ENCODE results near the gene ATP6V1C2. TPM values are rescaled to one million over a fixed set of nuclear protein-coding genes. Genes with fewer than 3 reads are reported as not detected.

The ATP6V1C2 gene
- total RNA-seq, 1 experiment from 2014 or later = not detected

DNA sequence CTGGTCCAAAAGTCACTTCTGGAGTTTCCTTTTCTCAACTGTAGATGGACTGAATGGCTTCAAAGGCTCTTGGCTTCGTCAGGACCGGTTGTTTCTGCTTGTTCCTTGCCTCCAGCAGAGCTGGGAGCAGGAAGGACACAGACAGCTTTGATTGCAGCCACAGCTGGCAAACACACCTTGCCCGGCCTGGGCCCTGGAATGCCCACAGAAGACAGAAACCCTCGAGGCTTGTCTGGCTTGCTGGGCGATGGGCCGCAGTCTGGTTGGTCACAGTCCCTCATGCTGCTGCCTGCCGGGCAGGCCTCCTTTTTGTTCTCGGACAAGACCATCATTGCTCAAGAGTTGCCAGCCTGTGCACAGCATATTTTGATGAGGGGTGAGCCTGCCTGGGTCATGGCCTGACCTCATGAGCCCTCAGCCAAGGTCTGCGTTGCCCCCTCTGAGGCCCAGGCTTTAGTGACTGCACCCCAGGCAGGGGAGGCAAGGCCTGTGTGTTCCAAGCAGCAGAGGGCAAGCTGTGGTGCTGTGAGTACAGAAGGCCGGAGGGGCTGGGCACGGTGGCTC, 37.8 kb downstream of the ATP6V1C2 start:
- DNase-seq = no peak
- Histone ChIP-seq H3K9ac (ENCODE audit: low read length) (no peak overlapping the region), H3K79me2 (ENCODE audit: low read length) (no peaks in the 10 kb centered on the region), H3K4me1 (ENCODE audit: low read length) (no peaks in the 10 kb centered on the region), H3K9me2 (replicated peaks; ENCODE audit: insufficient read depth, low read length) (no peaks in the 10 kb centered on the region), H3K4me2 (ENCODE audit: low read depth, low read length, poor library complexity, severe bottlenecking) (no peak overlapping the region), H3K9me3 (ENCODE audit: low read length) (no peaks in the 10 kb centered on the region), H2AFZ (ENCODE audit: low read length) (no peak overlapping the region), H3K27me3 (ENCODE audit: low read length) (no peaks in the 10 kb centered on the region), H3K36me3 (ENCODE audit: insufficient read depth, low read length) (no peaks in the 10 kb centered on the region), H3K27ac (ENCODE audit: low read length) (no peak overlapping the region), H4K20me1 (ENCODE audit: insufficient read depth, low read depth, low read length) (no peaks in the 10 kb centered on the region), H3K4me3 (ENCODE audit: low read length) (no peak overlapping the region)

DNA sequence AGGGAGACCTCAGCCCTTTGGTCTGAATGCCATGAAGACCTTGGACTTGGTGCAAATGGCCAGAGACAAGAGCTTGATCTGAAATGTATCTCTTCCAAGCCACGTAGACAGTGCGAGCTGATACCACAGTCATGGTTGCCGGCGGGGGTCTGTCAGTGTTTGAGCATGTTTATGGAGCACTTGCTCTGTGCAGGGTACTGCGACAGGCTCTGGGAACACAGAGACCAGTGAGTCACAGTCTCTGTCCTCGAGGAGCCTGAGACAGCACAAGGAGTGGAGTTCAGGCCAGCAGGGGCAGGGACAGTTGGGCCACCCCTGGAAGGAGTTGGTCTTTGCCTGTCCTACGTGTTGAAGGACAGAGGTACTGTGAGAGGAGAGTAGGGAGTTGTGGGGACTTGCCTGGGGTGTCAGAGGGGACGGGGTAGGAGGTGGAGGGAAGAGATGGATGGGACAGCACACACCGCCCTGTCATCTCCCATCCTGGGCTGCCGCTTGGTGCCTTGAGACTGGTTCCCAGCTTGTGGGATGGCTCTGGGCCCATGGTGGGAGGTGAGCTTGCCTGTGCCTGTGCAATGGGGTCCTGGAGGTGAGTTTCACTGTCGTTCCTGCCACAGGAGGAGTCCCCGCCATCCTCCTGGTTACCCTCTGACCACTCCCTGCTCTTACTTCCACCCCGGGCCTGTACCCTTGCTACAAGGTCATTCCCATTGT, 39.5 kb downstream of the ATP6V1C2 start:
- DNase-seq = no peak
- no peak overlapping the region for H3K4me2 ChIP-seq (ENCODE audit: low read depth, low read length, poor library complexity, severe bottlenecking)
- no peaks in the 10 kb centered on the region for H4K20me1 ChIP-seq (ENCODE audit: insufficient read depth, low read depth, low read length)
- no peak overlapping the region for H2AFZ ChIP-seq (ENCODE audit: low read length)
- H3K36me3 ChIP-seq (ENCODE audit: insufficient read depth, low read length) = no peaks in the 10 kb centered on the region
- H3K9ac ChIP-seq (ENCODE audit: low read length) = no peak overlapping the region
- H3K9me3 ChIP-seq (ENCODE audit: low read length) = no peaks in the 10 kb centered on the region
- H3K4me1 ChIP-seq (ENCODE audit: low read length) = no peaks in the 10 kb centered on the region
- no peaks in the 10 kb centered on the region for H3K9me2 ChIP-seq (replicated peaks; ENCODE audit: insufficient read depth, low read length)
- no peaks in the 10 kb centered on the region for H3K79me2 ChIP-seq (ENCODE audit: low read length)
- no peaks in the 10 kb centered on the region for H3K27me3 ChIP-seq (ENCODE audit: low read length)
- no peak overlapping the region for H3K27ac ChIP-seq (ENCODE audit: low read length)
- no peak overlapping the region for H3K4me3 ChIP-seq (ENCODE audit: low read length)

DNA sequence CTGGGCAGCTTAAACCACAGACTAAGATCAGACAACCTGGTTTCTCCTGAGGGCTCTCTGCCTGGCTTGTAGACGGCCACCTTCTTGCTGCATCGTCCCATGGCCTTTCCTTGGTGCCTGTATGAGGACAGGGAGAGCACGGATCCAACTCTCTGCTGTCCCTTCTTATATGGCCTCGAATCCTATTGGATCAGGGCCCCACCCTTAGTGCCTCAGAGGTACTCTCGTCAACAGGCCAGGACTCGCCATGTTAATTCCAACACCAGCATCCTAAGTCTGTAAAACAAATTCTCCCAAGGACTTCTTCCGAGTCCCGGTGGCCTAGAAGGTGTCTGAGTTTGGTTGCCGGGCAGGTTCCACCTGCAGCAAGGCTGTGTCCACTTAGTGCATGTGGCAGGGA, 40.2 kb downstream of the ATP6V1C2 start:
- H3K79me2 ChIP-seq (ENCODE audit: low read length) = no peaks in the 10 kb centered on the region

DNA sequence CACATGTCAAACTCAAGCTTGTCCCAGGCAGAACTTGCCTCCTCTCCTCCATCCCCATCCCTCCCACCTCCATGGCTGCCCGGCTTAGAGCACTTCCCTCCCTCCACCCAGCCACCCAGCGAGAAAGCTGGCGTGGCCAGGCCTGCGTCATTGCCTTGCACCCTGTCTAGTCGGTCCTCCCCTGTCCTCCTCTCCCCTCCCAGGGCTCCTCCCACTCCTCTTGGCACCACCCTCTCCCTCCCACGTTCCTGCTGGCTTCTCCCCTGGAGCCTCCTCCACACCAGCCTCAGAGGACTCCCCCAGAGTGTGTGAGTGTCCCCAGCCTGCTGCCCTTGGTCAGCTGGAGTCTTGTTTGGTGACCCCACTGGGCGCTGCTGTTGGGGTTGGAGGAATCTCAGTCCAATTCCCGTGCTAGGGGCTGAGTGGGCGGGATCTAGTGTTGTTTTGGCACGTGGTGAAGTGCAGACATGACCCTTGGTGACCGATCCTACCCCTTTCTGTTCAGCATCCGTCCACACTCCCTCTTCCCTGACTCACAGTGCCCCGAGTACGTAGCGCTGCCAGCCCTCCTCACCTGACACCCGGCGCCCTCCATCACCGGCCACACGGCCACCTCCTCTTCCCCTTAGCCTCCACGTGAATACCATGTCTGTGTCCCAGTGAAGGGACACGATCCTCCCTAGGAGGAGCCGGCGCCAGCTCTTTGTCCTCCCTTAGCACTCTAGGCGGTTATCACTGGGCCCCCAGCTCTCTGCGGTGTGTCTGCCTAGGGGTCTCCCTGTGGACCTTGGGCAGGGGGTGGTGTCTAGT, 41.4 kb downstream of the ATP6V1C2 start:
- DNase-seq = no peak
- Histone ChIP-seq H3K9ac (ENCODE audit: low read length) (no peak overlapping the region), H3K27me3 (ENCODE audit: low read length) (no peaks in the 10 kb centered on the region), H3K9me2 (replicated peaks; ENCODE audit: insufficient read depth, low read length) (no peaks in the 10 kb centered on the region), H3K4me1 (ENCODE audit: low read length) (no peaks in the 10 kb centered on the region), H3K4me2 (ENCODE audit: low read depth, low read length, poor library complexity, severe bottlenecking) (no peak overlapping the region), H3K9me3 (ENCODE audit: low read length) (no peaks in the 10 kb centered on the region), H3K36me3 (ENCODE audit: insufficient read depth, low read length) (no peaks in the 10 kb centered on the region), H3K79me2 (ENCODE audit: low read length) (no peaks in the 10 kb centered on the region), H3K27ac (ENCODE audit: low read length) (no peak overlapping the region), H4K20me1 (ENCODE audit: insufficient read depth, low read depth, low read length) (no peaks in the 10 kb centered on the region), H2AFZ (ENCODE audit: low read length) (no peak overlapping the region), H3K4me3 (ENCODE audit: low read length) (no peak overlapping the region)

More for the DNA sequence above, 40.2 kb downstream of the ATP6V1C2 start:
- Histone ChIP-seq H3K9ac (ENCODE audit: low read length) (no peak overlapping the region), H3K9me3 (ENCODE audit: low read length) (no peaks in the 10 kb centered on the region), H2AFZ (ENCODE audit: low read length) (no peak overlapping the region), H3K27ac (ENCODE audit: low read length) (no peak overlapping the region), H3K4me2 (ENCODE audit: low read depth, low read length, poor library complexity, severe bottlenecking) (no peak overlapping the region), H3K9me2 (replicated peaks; ENCODE audit: insufficient read depth, low read length) (no peaks in the 10 kb centered on the region), H3K4me3 (ENCODE audit: low read length) (no peak overlapping the region), H3K27me3 (ENCODE audit: low read length) (no peaks in the 10 kb centered on the region), H3K36me3 (ENCODE audit: insufficient read depth, low read length) (no peaks in the 10 kb centered on the region), H4K20me1 (ENCODE audit: insufficient read depth, low read depth, low read length) (no peaks in the 10 kb centered on the region), H3K4me1 (ENCODE audit: low read length) (no peaks in the 10 kb centered on the region)
- DNase-seq = no peak

DNA sequence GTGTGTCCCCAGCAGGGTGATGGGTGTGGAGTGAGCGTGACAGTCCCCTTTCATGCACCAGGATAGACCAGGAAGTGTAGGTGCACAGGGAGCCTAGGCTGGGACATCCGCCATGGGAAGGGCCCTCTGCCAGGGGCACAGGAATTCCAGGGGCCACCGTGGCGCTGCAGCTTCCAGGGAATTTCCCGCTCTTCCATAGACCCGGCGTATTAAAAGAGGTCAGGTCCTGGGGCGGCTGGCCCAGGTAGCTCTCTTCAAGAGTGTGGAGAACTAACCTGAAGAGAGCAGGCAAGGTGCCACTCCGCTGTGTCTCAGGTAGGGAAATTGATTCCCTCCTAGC, 42.0 kb downstream of the ATP6V1C2 start:
- H3K9me3 ChIP-seq (ENCODE audit: low read length) = no peaks in the 10 kb centered on the region
- H3K27ac ChIP-seq (ENCODE audit: low read length) = no peak overlapping the region

DNA sequence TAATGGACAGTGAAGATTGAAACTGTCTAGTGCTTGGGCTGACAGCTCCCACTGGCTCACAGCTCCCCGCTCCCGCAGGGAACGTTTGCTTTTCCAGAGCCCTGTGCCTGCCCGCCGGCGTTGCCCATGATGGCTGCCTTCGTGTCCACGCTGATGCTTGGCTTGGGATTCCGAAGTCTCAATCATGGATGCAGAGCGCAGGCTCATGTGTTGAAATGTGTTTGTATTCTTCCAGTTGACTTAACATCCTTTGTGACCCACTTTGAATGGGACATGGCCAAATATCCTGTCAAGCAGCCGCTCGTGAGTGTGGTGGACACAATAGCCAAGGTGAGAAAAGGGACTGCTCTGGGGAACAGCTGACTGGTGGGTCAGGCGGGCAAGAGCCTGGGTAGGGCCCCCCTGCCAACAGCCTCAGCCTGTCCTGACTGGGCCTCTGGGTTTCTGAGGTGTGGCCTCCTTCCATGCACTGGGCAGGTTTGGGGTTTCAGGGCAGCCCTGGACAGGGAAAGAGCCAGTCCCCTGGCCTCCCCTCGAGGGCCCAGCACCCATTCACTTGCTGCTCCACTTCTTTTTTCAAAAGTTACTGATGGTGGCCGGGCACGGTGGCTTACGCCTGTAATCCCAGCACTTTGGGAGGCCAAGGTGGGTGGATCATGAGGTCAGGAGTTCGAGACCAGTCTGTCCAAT, 42.8 kb downstream of the ATP6V1C2 start:
- no peaks in the 10 kb centered on the region for H3K36me3 ChIP-seq (ENCODE audit: insufficient read depth, low read length)
- no peak overlapping the region for H3K9ac ChIP-seq (ENCODE audit: low read length)
- no peaks in the 10 kb centered on the region for H3K9me3 ChIP-seq (ENCODE audit: low read length)
- DNase-seq = no peak
- no peaks in the 10 kb centered on the region for H3K9me2 ChIP-seq (replicated peaks; ENCODE audit: insufficient read depth, low read length)
- no peaks in the 10 kb centered on the region for H3K79me2 ChIP-seq (ENCODE audit: low read length)
- no peak overlapping the region for H2AFZ ChIP-seq (ENCODE audit: low read length)
- no peaks in the 10 kb centered on the region for H4K20me1 ChIP-seq (ENCODE audit: insufficient read depth, low read depth, low read length)
- no peak overlapping the region for H3K27ac ChIP-seq (ENCODE audit: low read length)
- no peak overlapping the region for H3K4me3 ChIP-seq (ENCODE audit: low read length)
- H3K27me3 ChIP-seq (ENCODE audit: low read length) = no peaks in the 10 kb centered on the region
- no peaks in the 10 kb centered on the region for H3K4me1 ChIP-seq (ENCODE audit: low read length)
- H3K4me2 ChIP-seq (ENCODE audit: low read depth, low read length, poor library complexity, severe bottlenecking) = no peak overlapping the region

More for the DNA sequence above, 42.0 kb downstream of the ATP6V1C2 start:
- no peak overlapping the region for H3K9ac ChIP-seq (ENCODE audit: low read length)
- no peak overlapping the region for H2AFZ ChIP-seq (ENCODE audit: low read length)
- H3K9me2 ChIP-seq (replicated peaks; ENCODE audit: insufficient read depth, low read length) = no peaks in the 10 kb centered on the region
- H3K4me1 ChIP-seq (ENCODE audit: low read length) = no peaks in the 10 kb centered on the region
- no peak overlapping the region for H3K4me3 ChIP-seq (ENCODE audit: low read length)
- no peaks in the 10 kb centered on the region for H3K79me2 ChIP-seq (ENCODE audit: low read length)
- no peaks in the 10 kb centered on the region for H4K20me1 ChIP-seq (ENCODE audit: insufficient read depth, low read depth, low read length)
- H3K36me3 ChIP-seq (ENCODE audit: insufficient read depth, low read length) = no peaks in the 10 kb centered on the region
- no peaks in the 10 kb centered on the region for H3K27me3 ChIP-seq (ENCODE audit: low read length)
- DNase-seq = no peak
- no peak overlapping the region for H3K4me2 ChIP-seq (ENCODE audit: low read depth, low read length, poor library complexity, severe bottlenecking)

DNA sequence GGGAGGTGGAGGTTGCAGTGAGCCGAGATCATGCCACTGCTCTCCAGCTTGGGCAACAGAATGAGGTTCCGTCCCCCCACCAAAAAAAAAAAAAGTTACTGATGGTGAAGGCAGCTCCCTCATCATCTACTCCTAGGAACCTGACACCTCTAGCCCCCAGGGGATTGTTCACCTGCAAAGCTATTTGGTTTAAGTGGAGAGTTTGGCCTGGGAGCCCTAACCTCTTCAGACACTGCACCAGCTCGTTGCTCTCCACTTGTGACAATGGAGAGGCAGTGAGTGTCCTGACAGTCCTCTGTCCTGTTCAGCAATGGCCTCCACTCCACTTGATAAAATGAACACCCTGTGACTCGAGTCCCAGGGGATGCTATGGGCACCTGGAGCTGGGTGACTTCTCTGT, 43.5 kb downstream of the ATP6V1C2 start:
- Histone ChIP-seq H3K9me3 (ENCODE audit: low read length) (no peaks in the 10 kb centered on the region), H3K79me2 (ENCODE audit: low read length) (no peaks in the 10 kb centered on the region), H3K36me3 (ENCODE audit: insufficient read depth, low read length) (no peaks in the 10 kb centered on the region), H4K20me1 (ENCODE audit: insufficient read depth, low read depth, low read length) (no peaks in the 10 kb centered on the region), H3K4me3 (ENCODE audit: low read length) (no peak overlapping the region), H3K9me2 (replicated peaks; ENCODE audit: insufficient read depth, low read length) (no peaks in the 10 kb centered on the region), H3K9ac (ENCODE audit: low read length) (no peak overlapping the region), H3K4me1 (ENCODE audit: low read length) (no peaks in the 10 kb centered on the region), H3K27ac (ENCODE audit: low read length) (no peak overlapping the region), H3K4me2 (ENCODE audit: low read depth, low read length, poor library complexity, severe bottlenecking) (no peak overlapping the region), H3K27me3 (ENCODE audit: low read length) (no peaks in the 10 kb centered on the region), H2AFZ (ENCODE audit: low read length) (no peak overlapping the region)
- no peak for DNase-seq

DNA sequence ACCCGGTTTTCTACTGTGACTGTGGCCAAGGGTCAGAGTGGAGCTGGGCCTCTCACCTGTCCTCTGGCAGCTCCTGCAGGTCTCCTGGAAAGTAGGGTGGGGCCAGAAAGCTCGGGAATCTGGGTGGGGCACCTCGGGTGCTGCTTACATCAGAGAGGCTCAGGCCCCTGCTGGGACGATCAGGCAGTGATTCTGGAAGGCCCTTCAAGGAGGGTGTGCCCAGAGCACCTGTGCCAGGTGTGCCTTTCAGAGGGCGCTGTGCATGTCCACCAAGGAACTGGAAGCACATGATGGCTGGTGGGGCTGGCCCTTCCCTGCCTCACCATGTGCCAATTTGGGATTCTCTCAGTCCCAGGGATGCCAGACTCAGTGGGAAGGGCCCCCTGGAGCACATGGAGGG, 44.0 kb downstream of the ATP6V1C2 start:
- Histone ChIP-seq H4K20me1 (ENCODE audit: insufficient read depth, low read depth, low read length) (no peaks in the 10 kb centered on the region), H3K4me1 (ENCODE audit: low read length) (no peaks in the 10 kb centered on the region), H3K36me3 (ENCODE audit: insufficient read depth, low read length) (no peaks in the 10 kb centered on the region), H3K9me2 (replicated peaks; ENCODE audit: insufficient read depth, low read length) (no peaks in the 10 kb centered on the region), H2AFZ (ENCODE audit: low read length) (no peak overlapping the region), H3K4me2 (ENCODE audit: low read depth, low read length, poor library complexity, severe bottlenecking) (no peak overlapping the region), H3K9ac (ENCODE audit: low read length) (no peak overlapping the region), H3K9me3 (ENCODE audit: low read length) (no peaks in the 10 kb centered on the region), H3K4me3 (ENCODE audit: low read length) (no peak overlapping the region), H3K27ac (ENCODE audit: low read length) (no peak overlapping the region), H3K79me2 (ENCODE audit: low read length) (no peaks in the 10 kb centered on the region), H3K27me3 (ENCODE audit: low read length) (no peaks in the 10 kb centered on the region)
- DNase-seq = no peak
